Epithelial cell of prostate (primary cell): ENCODE results near the gene OSER1.
A peak's percentile ranks its signal among the peaks of the same experiment; 100 is the strongest.

Source experiments
- DNase-seq: peaks from one replicate; pipeline ENCODE4 v3.0.0-alpha.2; 2011; ENCODE audit warnings: low read depth, low spot score
- H3K27ac ChIP-seq: fragments of 450-650 bp; 2 replicates; pipeline ENCODE4 v1.5.1; 2017; ENCODE audit warnings: mild to moderate bottlenecking

OSER1 gene

GRCh38 chr20:44151621-44152416, 58.8 kb downstream of the OSER1 start:
- DNase-seq, result peak; percentile 8
- H3K27ac ChIP-seq, result no peak overlapping the region

GRCh38 chr20:44146272-44146671, 64.3 kb downstream of the OSER1 start:
- no peak for DNase-seq

More at GRCh38 chr20:44146272-44146671, 64.3 kb downstream of the OSER1 start:
- H3K27ac ChIP-seq, result no peak overlapping the region
